Neural cell (in vitro differentiated cells): ENCODE data around the gene PPIF. TPM values are rescaled to one million over a fixed set of nuclear protein-coding genes. Genes with fewer than 3 reads are reported as not detected.

Source experiments
- H2AFZ ChIP-seq: fragments of 200-600, 300-800 bp; sonication (generic), shearing (Covaris generic); 2 replicates; pipeline ENCODE4 v1.6.0; 2014; ENCODE audit warnings: low read depth, mild to moderate bottlenecking, antibody characterized with exemption, low read length, moderate library complexity
- H3F3A ChIP-seq: fragments of 200-600 bp; shearing (Covaris generic); 2 replicates; pipeline ENCODE4 v1.6.1; 2016; ENCODE audit warnings: mild to moderate bottlenecking, moderate library complexity, mixed read lengths, antibody characterized with exemption, low read length; ENCODE audit not compliant: insufficient read depth, poor library complexity, severe bottlenecking
- H3K27ac ChIP-seq: fragments of 200-600, 300-800 bp; sonication (generic), shearing (Covaris generic); 2 replicates; pipeline ENCODE4 v1.5.1; 2014; ENCODE audit warnings: mild to moderate bottlenecking, low read length, moderate library complexity
- H3K27me3 ChIP-seq: fragments of 300-800, 200-600 bp; sonication (generic), shearing (Covaris generic); 2 replicates; pipeline ENCODE4 v1.6.0; 2014; ENCODE audit warnings: mild to moderate bottlenecking, low read depth, low read length, moderate library complexity; ENCODE audit not compliant: insufficient read depth
- H3K36me3 ChIP-seq: fragments of 300-800, 200-600 bp; sonication (generic), shearing (Covaris generic); 2 replicates; pipeline ENCODE4 v1.5.1; 2014; ENCODE audit warnings: mild to moderate bottlenecking, antibody characterized with exemption, low read length, moderate library complexity; ENCODE audit not compliant: insufficient read depth
- H3K4me2 ChIP-seq: fragments of 300-800, 200-600 bp; sonication (generic), shearing (Covaris generic); 2 replicates; pipeline ENCODE4 v1.6.0; 2014; ENCODE audit warnings: mild to moderate bottlenecking, low read length
- H3K4me3 ChIP-seq: fragments of 300-800, 200-600 bp; sonication (generic), shearing (Covaris generic); 2 replicates; pipeline ENCODE4 v1.5.1; 2014; ENCODE audit warnings: mild to moderate bottlenecking, low read length, moderate library complexity
- H3K79me2 ChIP-seq: fragments of 200-600 bp; shearing (Covaris generic); replicated peaks from 2 replicates; pipeline ENCODE4 v1.6.0; 2014; ENCODE audit warnings: mild to moderate bottlenecking, low read length, moderate library complexity; ENCODE audit not compliant: insufficient read depth
- H3K9ac ChIP-seq: fragments of 300-800, 200-600 bp; sonication (generic), shearing (Covaris generic); 2 replicates; pipeline ENCODE4 v1.6.1; 2016; ENCODE audit warnings: mild to moderate bottlenecking, low read length, mixed read lengths
- H3K9me2 ChIP-seq: fragments of 200-600 bp; shearing (Covaris generic); 2 replicates; pipeline ENCODE4 v1.6.1; 2016; ENCODE audit warnings: mild to moderate bottlenecking, low read length, mixed read lengths; ENCODE audit not compliant: insufficient read depth
- H3K9me3 ChIP-seq: fragments of 200-600, 300-800 bp; sonication (generic), shearing (Covaris generic); 2 replicates; pipeline ENCODE4 v1.6.1; 2016; ENCODE audit warnings: mild to moderate bottlenecking, mixed run types, low read length, moderate library complexity, mixed read lengths
- H4K20me1 ChIP-seq: fragments of 200-600 bp; shearing (Covaris generic); 2 replicates; pipeline ENCODE4 v1.6.1; 2016; ENCODE audit warnings: mild to moderate bottlenecking, mixed run types; ENCODE audit not compliant: insufficient read depth
- CTCF ChIP-seq: fragments of 450-650 bp; IDR thresholded peaks from 2 replicates; pipeline ENCODE4 v1.5.1; 2014; ENCODE audit warnings: antibody characterized with exemption, mild to moderate bottlenecking, moderate library complexity; ENCODE audit not compliant: poor library complexity, severe bottlenecking
- EP300 ChIP-seq: fragments of 450-650 bp; conservative IDR thresholded peaks from 2 replicates; pipeline ENCODE4 v1.6.1; 2014; ENCODE audit warnings: antibody characterized with exemption, mild to moderate bottlenecking, moderate library complexity; ENCODE audit not compliant: poor library complexity, severe bottlenecking
- EZH2 ChIP-seq: fragments of 200-600, 300-800 bp; shearing (Covaris generic), sonication (generic); IDR thresholded peaks from 2 replicates; pipeline ENCODE4 v1.6.1; 2014; ENCODE audit warnings: antibody characterized with exemption, low read length, borderline replicate concordance, mild to moderate bottlenecking; ENCODE audit not compliant: insufficient read depth, poor library complexity, severe bottlenecking
- MXI1 ChIP-seq: fragments of 450-650 bp; conservative IDR thresholded peaks from 2 replicates; pipeline ENCODE4 v1.6.1; 2014; ENCODE audit warnings: antibody characterized with exemption, mild to moderate bottlenecking; ENCODE audit not compliant: poor library complexity, severe bottlenecking
- POLR2AphosphoS5 ChIP-seq: IDR thresholded peaks from 2 replicates; pipeline ENCODE4 v1.6.1; 2012
- RAD21 ChIP-seq: fragments of 450-650 bp; conservative IDR thresholded peaks from 2 replicates; pipeline ENCODE4 v1.6.1; 2014; ENCODE audit warnings: antibody characterized with exemption, mild to moderate bottlenecking, moderate library complexity
- REST ChIP-seq: IDR thresholded peaks from 2 replicates; pipeline ENCODE4 v1.6.1; 2012; ENCODE audit warnings: borderline replicate concordance
- SMC3 ChIP-seq: fragments of 450-650 bp; conservative IDR thresholded peaks from 2 replicates; pipeline ENCODE4 v1.6.1; 2014; ENCODE audit warnings: antibody characterized with exemption, mild to moderate bottlenecking, moderate library complexity; ENCODE audit not compliant: poor library complexity
- TAF1 ChIP-seq: IDR thresholded peaks from 2 replicates; pipeline ENCODE4 v1.6.1; 2012; ENCODE audit warnings: low read depth
- polyA plus RNA-seq: library from polyadenylated mRNA; depleted of rRNA; stranded (reverse); fragments of >200 nt; gene quantifications from 2 replicates; pipeline ENCODE4 v1.2.3, GENCODE V29; 2014

The PPIF gene
- polyA plus RNA-seq, 1 donor from 2014 or later = 13.6 TPM

- no peaks in the 10 kb centered on the region for H4K20me1 ChIP-seq
- H3F3A ChIP-seq = no peaks in the 10 kb centered on the region
- H3K27ac ChIP-seq = no peak overlapping the region
- H3K9me2 ChIP-seq = no peaks in the 10 kb centered on the region
- H3K27me3 ChIP-seq = no peaks in the 10 kb centered on the region
- no peak overlapping the region for H3K9ac ChIP-seq
- H2AFZ ChIP-seq = no peak overlapping the region
- H3K4me3 ChIP-seq = no peak overlapping the region
- H3K4me2 ChIP-seq = no peak overlapping the region
- TF ChIP-seq TAF1 (no peak), CTCF (no peak), RAD21 (no peak), REST (no peak), EP300 (no peak), MXI1 (no peak), SMC3 (no peak), EZH2 (no peak), POLR2AphosphoS5 (no peak)
- H3K79me2 ChIP-seq = no peaks in the 10 kb centered on the region
- no peaks in the 10 kb centered on the region for H3K9me3 ChIP-seq
- no peaks in the 10 kb centered on the region for H3K36me3 ChIP-seq
Measured at GRCh38 chr10:79402951-79403350, 55.7 kb downstream of the PPIF start.

GRCh38 chr10:79403441-79404230 lies 56.4 kb downstream of the PPIF start:
- H3K79me2 ChIP-seq = no peaks in the 10 kb centered on the region
- no peaks in the 10 kb centered on the region for H3K36me3 ChIP-seq
- no peak overlapping the region for H3K27ac ChIP-seq
- H3K9me3 ChIP-seq = no peaks in the 10 kb centered on the region
- H3K4me3 ChIP-seq = no peak overlapping the region
- no peak overlapping the region for H3K9ac ChIP-seq
- H4K20me1 ChIP-seq = no peaks in the 10 kb centered on the region
- H3K9me2 ChIP-seq = no peaks in the 10 kb centered on the region
- no peak overlapping the region for H2AFZ ChIP-seq
- TF ChIP-seq EP300 (no peak), SMC3 (no peak), CTCF (no peak), TAF1 (no peak), REST (no peak), POLR2AphosphoS5 (no peak), EZH2 (no peak), RAD21 (no peak), MXI1 (no peak)
- H3K4me2 ChIP-seq = no peak overlapping the region
- H3F3A ChIP-seq = no peaks in the 10 kb centered on the region
- no peaks in the 10 kb centered on the region for H3K27me3 ChIP-seq
